Neural progenitor cell (in vitro differentiated cells): ENCODE results near the gene SCN1A.

Experiments
- EZH2phosphoT487 ChIP-seq: fragments of 200-600 bp; sonication (generic); IDR thresholded peaks from 2 replicates; pipeline ENCODE4 v1.6.1; 2017; ENCODE audit warnings: antibody characterized with exemption
- TF ChIP-seq, protein P1 (sequence below): fragments of 200-600 bp; sonication (generic); IDR thresholded peaks from 2 replicates; pipeline ENCODE4 v1.5.1; 2017; ENCODE audit warnings: antibody characterized with exemption, mild to moderate bottlenecking

DNA sequence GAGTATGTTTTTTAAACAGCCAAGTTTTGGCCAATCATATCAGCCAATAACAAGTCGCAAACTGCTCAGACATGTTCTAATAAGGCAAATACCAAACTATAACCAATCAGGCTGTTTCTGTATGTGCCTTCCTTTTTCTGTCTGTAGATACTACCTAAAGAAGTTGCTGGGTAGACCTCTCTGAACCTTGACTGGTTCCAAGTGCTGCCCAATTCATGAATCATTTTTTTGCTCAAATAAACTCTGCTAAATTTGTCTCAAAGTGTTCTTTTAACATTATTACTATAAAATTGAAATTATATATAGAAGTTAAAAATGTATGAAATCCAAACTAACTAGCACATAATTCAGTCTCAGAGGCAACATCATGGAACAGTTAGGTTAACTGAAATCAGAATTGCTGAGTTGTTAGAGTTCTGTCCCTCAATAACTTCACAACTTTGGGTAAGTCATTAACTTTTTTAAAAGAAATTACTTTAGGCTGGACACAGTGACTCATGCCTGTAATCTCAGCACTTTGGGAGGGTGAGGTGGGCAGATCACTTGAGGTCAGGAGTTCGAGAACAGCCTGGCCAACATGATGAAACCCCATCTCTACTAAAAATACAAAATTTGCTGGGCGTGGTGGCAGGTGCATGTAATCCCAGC lies 169.4 kb downstream of the SCN1A start:
- TF ChIP-seq, protein P1, sequence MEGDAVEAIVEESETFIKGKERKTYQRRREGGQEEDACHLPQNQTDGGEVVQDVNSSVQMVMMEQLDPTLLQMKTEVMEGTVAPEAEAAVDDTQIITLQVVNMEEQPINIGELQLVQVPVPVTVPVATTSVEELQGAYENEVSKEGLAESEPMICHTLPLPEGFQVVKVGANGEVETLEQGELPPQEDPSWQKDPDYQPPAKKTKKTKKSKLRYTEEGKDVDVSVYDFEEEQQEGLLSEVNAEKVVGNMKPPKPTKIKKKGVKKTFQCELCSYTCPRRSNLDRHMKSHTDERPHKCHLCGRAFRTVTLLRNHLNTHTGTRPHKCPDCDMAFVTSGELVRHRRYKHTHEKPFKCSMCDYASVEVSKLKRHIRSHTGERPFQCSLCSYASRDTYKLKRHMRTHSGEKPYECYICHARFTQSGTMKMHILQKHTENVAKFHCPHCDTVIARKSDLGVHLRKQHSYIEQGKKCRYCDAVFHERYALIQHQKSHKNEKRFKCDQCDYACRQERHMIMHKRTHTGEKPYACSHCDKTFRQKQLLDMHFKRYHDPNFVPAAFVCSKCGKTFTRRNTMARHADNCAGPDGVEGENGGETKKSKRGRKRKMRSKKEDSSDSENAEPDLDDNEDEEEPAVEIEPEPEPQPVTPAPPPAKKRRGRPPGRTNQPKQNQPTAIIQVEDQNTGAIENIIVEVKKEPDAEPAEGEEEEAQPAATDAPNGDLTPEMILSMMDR = no peak
- no peak for TF ChIP-seq EZH2phosphoT487
